Activated naive CD4-positive, alpha-beta T cell (primary cell): ENCODE measurements around the gene SRGAP1.

Source experiments
- DNase-seq, 4 experiments: peaks; one replicate each; lab custom pipeline; 2025; lab: John Stamatoyannopoulos, UW

Gene SRGAP1

DNA sequence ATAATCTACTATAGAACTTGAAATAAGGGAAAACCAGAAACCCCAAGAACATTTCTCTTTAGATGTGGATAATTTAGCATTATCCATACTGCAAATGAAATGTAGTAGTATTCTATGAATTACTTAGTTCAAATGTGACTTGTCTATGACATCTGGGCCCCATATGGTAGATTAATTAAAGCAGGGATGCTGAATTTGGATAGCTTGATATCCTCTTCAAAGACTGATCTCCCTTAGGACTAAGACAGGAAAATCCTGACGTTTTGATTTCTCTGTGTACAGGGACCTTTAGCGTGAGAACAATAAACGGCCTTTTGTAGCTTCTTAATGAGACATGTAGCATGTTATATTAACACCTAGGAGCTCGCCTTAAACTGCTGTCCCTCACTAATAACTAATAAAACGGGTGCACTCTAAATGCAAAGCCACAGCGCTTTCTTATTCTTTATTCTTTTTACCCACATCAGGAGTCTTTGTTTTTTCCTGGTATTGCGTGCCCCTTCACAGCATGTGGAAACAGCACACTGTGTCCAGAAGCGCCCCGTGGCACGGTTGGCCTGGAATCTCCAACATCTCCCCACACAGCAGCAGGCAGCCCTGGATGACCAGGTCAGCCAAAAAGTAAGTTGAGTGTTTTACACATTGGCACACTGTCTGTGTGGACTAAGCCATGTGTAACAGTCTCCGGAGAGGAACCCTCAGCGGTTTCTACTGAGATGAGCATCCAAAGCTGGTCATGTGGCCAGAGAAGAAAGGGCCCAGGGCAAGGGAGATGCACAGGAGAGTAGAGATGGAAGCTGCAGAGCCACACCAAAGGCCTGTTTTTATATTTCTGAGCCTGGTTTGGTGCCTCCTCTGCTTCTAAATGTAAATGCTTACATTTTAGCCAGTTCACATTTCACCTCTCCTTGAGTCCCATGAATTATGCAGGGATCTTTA lies 93.1 kb downstream of the SRGAP1 start:
- no peak for DNase-seq

- DNase-seq, result no peak
Observed at GRCh38 chr12:63940310-63941005, 96.0 kb downstream of the SRGAP1 start.

- DNase-seq, result no peak
Observed at GRCh38 chr12:63941166-63941800, 96.8 kb downstream of the SRGAP1 start.

DNA sequence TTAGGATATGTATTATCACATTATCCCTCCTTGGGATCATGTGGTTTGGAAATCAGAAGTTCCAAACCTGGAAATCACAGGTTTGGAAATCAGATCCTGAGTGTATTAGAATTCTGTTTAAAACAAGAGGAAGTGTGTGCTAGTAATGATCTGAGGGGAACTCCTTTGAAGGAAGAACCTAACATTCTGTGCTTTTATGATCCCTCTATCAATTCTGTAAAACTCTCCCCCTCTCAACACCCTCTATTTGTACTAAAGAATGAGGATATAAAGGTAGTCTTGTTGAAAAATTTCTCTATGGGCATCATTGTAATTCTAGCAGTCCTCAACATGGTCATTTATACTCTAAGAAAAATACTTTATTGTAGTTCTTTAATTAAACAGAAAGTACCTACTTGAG lies 97.4 kb downstream of the SRGAP1 start:
- no peak for DNase-seq

DNA sequence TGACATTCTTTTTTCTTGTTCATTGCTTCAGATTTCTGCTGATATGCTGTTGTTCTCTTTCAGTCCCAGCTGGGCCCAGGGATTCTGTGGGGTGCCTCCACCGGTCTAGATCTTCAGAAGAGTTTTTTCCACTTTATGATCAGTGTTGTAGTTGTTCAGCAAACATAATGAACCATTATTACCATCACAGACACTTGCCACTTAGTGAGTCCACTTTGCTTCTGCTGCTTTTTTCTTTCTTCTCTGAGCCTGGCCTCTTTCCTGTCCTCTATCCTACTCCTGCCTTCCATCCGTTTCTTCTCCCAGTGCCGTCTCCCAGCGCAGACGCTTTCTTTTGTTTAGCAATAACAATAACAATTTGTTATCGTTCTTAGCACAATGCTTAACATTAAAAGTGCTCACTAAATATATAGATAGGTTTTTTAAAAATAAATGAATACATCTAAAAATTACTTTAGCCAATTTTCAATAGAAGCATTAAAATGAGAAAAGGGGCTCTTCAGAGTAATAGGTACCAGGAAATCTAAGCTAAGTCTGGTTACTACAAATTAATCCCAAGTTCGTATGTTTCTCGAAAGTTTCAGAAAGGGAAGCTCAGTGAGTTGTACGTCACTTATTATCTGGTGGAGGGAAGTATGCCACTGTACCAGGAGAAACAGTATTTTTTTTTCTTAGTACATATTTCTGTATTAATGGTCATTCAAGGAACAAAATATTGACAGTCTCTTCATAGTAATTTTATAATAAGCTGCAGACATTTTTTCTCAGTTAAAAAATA lies 98.2 kb downstream of the SRGAP1 start:
- DNase-seq, result no peak

DNA sequence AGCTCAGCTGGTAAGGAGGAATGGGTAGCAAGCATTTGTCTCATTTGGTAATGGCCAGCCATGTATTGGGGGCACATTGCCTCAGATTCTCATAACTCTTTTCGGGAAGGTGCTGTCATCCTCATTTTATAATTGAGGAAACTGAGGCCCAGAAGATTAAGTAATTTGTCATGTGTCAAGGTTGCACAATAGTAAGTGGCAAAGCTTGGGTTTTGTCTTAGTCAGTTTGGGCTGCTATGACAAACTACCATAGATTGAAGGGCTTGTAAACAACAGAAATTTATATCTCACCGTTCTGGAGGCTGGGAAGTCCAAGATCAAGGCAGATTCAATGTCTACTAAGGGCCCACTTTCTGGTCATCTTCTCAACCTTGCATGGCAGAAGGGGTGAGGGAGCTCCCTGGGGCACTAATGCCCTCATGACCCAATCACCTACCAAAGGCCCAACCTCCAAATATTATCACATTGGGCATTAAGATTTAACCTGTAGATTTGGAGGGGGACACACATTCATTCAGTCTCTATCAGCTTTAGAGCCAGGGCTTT lies 99.6 kb downstream of the SRGAP1 start:
- DNase-seq, result no peak

GRCh38 chr12:63944586-63945228 lies 100.2 kb downstream of the SRGAP1 start:
- DNase-seq, result no peak

DNA sequence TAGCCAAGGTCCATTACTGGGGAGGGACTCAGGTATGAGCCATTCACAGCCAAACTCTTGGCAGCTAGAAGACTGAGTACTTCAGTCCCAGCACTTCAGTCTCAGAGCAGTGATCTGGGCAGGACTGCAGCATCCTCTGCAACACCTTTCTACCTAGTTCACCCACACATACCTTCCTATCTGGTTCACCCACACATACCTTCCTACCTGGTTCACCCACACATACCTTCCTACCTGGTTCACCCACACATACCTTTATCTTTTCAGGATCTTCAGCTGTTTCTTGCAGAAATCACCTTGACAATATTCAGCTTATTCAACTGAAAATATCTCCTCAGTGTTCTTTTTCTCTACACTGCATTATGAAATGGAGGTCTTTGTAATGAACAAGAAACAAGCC lies 101.3 kb downstream of the SRGAP1 start:
- DNase-seq, result no peak

DNA sequence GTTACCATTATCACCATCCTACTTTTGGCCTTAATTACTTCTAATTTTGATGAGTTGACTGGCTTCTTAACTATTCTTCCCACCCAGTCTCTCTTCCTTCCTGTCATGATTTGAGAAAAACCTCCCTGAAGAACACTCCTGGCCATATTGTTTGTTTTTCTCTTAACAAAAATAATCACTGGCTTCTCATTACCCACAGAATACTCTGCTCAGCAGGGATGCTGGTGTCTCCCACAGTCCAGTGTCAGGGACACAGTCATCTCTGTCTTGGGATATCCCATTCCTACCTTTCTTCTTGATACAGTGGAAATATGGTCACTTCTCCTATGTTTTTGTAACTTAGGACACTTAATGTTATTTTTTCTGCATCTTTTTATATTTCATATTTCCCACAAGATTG lies 103.7 kb downstream of the SRGAP1 start:
- DNase-seq, result no peak

DNA sequence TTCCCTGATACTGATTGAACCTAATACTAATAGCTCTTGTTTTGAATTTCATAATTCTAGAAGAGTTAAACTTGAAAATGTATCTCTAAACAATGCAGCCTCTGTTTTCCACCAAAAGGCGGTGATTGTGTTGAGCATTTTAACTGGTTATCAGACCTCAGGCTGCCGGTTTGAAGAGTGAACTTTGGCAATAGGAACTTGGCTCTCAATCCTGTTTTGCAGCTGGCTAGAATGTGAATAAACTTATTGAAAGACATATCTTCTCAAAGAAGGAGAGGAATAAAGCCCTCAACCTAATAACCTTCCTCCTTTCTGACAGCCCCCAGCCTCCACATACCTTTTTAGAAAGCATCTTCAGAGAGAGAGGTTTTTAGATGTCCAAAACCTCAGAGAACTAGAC lies 105.4 kb downstream of the SRGAP1 start:
- no peak for DNase-seq

- DNase-seq, result no peak
Observed at GRCh38 chr12:63952995-63953394, 108.5 kb downstream of the SRGAP1 start.

DNA sequence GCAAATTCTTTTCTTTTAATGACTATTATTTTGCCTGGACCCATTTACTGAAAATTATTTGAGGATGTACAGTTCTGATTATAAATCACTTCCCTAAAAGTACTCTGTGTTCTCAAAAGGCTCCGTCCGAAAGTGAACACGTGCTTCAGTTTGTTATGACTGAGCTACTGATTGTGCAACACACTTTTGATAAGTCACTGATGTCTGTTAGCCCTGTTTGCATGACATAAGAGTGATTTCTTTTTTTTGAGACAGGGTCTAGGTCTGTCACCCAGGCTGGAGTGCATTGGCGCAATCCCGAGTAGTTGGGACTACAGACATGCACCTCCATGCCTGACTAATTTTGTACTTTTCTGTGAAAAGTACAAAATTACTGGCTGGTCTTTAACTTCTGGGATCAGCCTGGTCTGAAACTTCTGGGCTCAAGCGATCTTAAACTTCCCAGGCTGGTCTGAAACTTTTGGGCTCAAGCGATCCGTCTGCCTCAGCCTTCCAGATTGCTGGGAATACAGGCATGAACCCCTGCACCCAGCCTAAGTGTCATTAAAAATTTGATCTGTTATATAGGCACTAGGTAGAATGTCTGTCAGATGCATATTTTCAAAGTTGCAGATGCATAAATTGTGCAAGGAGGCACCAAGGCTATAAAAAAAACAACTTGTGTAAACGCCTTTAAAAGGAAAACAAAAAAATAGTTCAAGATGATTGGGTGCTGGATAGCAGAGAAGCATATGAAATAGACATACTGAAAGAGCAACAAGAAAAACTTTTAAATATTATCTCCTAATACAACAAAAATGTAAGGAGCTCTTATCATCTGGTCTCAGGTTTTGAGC lies 111.5 kb downstream of the SRGAP1 start:
- no peak for DNase-seq

DNA sequence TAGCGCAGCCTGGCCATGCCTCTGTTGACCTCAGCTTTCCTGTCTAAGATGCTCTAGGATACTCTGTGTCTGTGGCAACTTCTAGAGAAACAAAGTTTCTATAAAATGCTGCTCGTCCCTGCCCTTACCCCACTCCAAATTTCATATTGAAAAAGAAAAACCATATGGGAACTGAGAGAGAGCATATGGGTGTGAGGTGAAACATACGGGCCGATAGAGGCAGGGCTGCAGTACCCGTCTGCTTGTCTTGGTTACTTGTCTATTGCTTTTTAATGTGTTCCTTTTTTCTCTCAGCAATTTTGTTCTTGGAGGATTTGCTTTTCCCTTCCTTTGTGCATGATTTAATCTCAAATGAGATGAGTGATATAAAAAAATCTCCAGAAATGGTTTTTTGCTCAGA lies 113.0 kb downstream of the SRGAP1 start:
- no peak for DNase-seq

DNA sequence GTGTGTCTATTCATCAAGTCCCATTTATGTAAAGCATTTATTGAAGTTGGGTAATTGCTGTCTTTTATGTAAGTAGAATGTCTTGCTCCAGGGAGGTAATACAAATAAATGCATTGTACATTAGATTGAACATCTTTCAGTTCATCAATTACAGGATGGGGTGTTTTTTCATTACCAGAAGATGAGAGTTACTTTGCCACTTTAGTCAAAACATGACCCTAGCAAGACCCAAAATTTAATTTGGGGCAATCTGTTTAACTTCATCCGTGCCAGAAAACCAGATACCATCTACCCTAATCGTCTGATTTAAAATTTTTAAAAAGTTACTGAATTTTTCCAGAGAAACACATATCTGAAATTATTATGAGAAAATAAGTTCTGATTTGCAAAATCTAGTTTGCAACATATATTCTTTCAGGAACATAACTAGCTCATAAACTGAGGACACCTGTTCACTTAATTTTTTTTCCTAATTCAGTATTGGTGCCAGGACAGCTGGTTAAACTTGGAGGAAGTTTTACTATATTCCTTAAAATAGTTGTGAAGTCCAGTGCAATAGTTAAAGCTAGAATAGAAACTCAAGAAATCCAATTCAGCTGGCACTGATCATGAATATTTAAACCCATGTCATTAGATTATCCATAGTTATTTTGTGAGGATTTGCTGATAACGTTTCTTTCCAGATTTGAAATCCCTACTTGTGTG lies 114.5 kb downstream of the SRGAP1 start:
- no peak for DNase-seq

GRCh38 chr12:63961048-63961447 lies 116.5 kb downstream of the SRGAP1 start:
- DNase-seq, result no peak

GRCh38 chr12:63961543-63961942 lies 117.0 kb downstream of the SRGAP1 start:
- DNase-seq, result no peak

DNA sequence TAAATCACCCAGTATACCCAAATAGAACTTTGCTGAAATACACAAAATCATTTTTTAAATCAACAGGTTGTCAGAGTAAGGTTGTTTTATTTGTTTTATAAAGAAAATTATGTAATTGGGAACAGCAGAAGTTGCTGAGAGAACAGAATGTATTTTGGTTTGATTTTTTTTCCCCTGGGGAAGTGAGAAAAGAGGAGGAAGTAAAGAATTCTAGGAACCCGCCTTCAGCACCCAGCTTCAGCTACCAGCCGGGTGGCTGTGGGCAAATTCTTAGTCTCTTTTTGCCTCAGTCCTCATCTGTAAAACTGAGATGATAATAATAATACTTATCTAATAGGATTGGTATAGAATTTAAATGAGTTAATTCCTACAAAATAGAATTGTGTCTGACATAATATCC lies 119.4 kb downstream of the SRGAP1 start:
- no peak for DNase-seq

- no peak for DNase-seq
Observed at GRCh38 chr12:63964301-63964700, 119.8 kb downstream of the SRGAP1 start.

DNA sequence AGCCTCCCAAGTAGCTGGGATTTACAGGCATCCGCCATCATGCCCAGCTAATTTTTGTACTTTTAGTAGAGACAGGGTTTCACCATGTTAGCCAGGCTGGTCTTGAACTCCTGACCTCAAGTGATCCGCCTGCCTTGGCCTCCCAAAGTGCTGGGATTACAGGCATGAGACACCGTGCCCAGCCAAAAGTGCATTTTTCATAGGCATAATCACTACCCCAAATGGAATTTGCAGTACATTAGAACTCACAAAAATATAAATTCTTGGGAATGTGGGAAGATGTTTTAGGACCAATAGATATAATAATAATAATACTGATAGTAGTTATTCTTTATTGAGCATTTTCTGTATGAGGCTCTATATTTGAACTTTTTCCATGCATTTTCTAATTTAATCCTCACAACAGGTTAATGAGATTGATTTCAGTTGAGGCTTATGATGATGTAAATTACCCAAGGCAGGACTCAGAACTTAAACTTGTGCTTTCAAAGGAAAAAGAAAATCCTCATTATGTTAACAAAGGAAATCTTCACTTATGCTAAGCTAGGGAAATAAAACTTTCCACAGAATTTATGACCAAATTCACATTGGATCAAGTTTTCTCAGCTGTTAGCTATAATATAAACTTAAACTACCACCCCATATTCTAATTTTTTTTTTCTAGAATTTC lies 121.6 kb downstream of the SRGAP1 start:
- DNase-seq, result no peak
